CD4-positive, alpha-beta T cell (primary cell): Measurements from ENCODE around the gene NMNAT2. TPM values are rescaled to one million over a fixed set of nuclear protein-coding genes. Genes with fewer than 3 reads are reported as not detected.

ENCODE experiments used
- ATAC-seq: fragments of 200-7000 bp; cut with Tn5 transposase; one replicate; pipeline ENCODE4 v1.10.0; 2022; ENCODE audit warnings: mild to moderate bottlenecking; ENCODE audit not compliant: poor library complexity
- CTCF ChIA-PET: fragments of 350-600 bp; sonication (Branson Sonifier 250); formaldehyde crosslinking; loops from one replicate; lab custom pipeline; 2021; ENCODE audit warnings: antibody characterized with exemption, inconsistent platforms; lab: Charles Lee
- POLR2A ChIA-PET: fragments of 350-600 bp; sonication (Branson Sonifier 250); formaldehyde crosslinking; loops from one replicate; lab custom pipeline; 2021; ENCODE audit warnings: antibody characterized with exemption, inconsistent platforms; lab: Charles Lee
- DNase-seq, 14 experiments: peaks; one replicate each; pipeline ENCODE4 v3.0.0-alpha.2; 2013 to 2020; ENCODE audit warnings: mixed read lengths in 2 of 14
- H3K27ac ChIP-seq, 2 donors: one replicate each; pipeline versions ENCODE4 v1.5.1 to v1.7.0; 2013; ENCODE audit warnings: low read length in 2 of 2, low read depth in 1 of 2, mild to moderate bottlenecking in 1 of 2
- H3K27me3 ChIP-seq, 2 experiments: 1 replicate in 1 of 2; 2 replicates in 1 of 2; pipeline versions ENCODE4 v1.6.1 to v1.7.0; 2013; ENCODE audit warnings: low read length in 2 of 2, control low read depth in 1 of 2, mild to moderate bottlenecking in 1 of 2, moderate library complexity in 1 of 2; ENCODE audit not compliant: insufficient read depth in 2 of 2, control insufficient read depth in 1 of 2
- H3K36me3 ChIP-seq: one replicate; pipeline ENCODE4 v1.6.1; 2013; ENCODE audit warnings: low read length, control low read depth; ENCODE audit not compliant: insufficient read depth
- H3K4me1 ChIP-seq: one replicate; pipeline ENCODE4 v1.6.1; 2013; ENCODE audit warnings: low read length, control low read depth; ENCODE audit not compliant: insufficient read depth
- H3K4me3 ChIP-seq: one replicate; pipeline ENCODE4 v1.5.1; 2013; ENCODE audit warnings: mild to moderate bottlenecking, low read length, moderate library complexity
- H3K9me3 ChIP-seq, 2 experiments: 1 replicate in 1 of 2; 2 replicates in 1 of 2; pipeline versions ENCODE4 v1.6.1 to v1.7.0; 2013; ENCODE audit warnings: low read length in 2 of 2, mild to moderate bottlenecking in 2 of 2, control low read depth in 1 of 2, moderate library complexity in 1 of 2; ENCODE audit not compliant: control insufficient read depth in 1 of 2, insufficient read depth in 1 of 2
- H3K27ac Mint-ChIP-seq: one replicate; pipeline ENCODE4 v1.8.0; 2020; ENCODE audit warnings: mixed read lengths
- H3K27me3 Mint-ChIP-seq: one replicate; pipeline ENCODE4 v1.8.0; 2021; ENCODE audit warnings: mixed read lengths
- H3K36me3 Mint-ChIP-seq: one replicate; pipeline ENCODE4 v1.8.0; 2021; ENCODE audit warnings: low read depth, mixed read lengths
- H3K4me1 Mint-ChIP-seq: one replicate; pipeline ENCODE4 v1.8.0; 2021; ENCODE audit warnings: low read depth, mixed read lengths
- H3K4me3 Mint-ChIP-seq: one replicate; pipeline ENCODE4 v1.8.0; 2020; ENCODE audit warnings: mild to moderate bottlenecking, mixed read lengths
- H3K9me3 Mint-ChIP-seq: one replicate; pipeline ENCODE4 v1.8.0; 2020; ENCODE audit warnings: mixed read lengths
- intact Hi-C, 2 experiments: fragments of 100-400 bp; cut with DNase I in 1 of 2; cut with micrococcal nuclease in 1 of 2; formaldehyde crosslinking; loops; one replicate each; pipeline versions ENCODE4 v1.15.1 to v1.9.0; 2023 to 2025; cut with DNase I, micrococcal nuclease
- total RNA-seq, 174 experiments: library from RNA in 2 of 174; stranded (reverse) in 2 of 174; gene quantifications; one replicate each; pipeline ENCODE4 v1.2.3 and lab custom pipeline; 2021 to 2026
- TF ChIP-seq, protein P1 (sequence below): fragments of 200-600 bp; IDR thresholded peaks from one replicate; pipeline ENCODE4 v1.8.0; 2022; ENCODE audit warnings: antibody characterized with exemption, mild to moderate bottlenecking

NMNAT2 gene
- total RNA-seq, 2 experiments from 2014 or later = not detected

DNA sequence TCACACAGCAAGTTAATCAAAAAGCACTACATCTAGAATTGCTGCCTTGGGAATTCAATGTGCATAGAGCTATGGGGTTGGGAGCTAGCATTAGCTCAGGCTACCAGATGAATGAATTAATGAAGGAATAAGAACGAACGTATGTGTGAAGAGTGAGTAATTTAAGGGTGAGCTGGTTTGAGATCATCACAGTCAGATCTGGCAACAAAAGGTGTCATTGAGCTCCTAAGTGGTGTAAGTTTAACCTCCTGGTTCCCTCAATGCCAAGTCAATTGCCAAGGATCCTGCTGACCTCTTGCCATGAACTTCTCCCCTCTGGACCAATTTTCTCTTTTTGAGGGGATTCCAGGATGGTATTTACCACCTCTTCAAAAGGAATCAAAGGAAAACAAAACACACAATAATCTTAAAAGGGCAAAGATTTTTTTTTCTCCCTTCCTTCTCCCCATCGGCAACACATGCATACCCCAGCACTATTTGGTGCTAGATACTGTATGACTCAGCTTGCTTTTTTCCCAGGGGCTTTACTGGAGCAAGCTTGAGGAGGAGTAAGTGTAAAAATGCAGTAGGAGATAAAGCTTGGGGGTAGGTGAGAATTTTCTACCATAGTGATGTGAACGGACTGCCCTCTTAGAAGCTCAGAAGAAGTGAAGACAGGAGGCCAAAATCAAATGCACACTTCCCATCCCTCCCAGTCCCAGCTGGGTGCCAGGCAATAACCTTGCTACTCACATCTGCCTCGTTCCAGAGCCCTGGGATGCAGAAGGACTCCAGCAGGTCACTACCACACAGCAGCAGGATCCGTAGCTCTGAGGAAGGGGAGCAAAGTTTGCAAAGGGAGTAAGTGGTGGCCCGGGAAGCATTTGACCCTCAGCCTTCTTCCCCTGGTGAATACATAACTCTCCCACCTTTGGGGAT, 140.1 kb downstream of the NMNAT2 start:
- Histone ChIP-seq H3K9me3 (no peaks in the 10 kb centered on the region), H3K27me3 (no peaks in the 10 kb centered on the region), H3K4me1 (peaks cover 5% of the 10 kb centered on the region), H3K27ac (no peak overlapping the region), H3K4me3 (no peak overlapping the region), H3K36me3 (no peaks in the 10 kb centered on the region)
- TF ChIP-seq, protein P1, sequence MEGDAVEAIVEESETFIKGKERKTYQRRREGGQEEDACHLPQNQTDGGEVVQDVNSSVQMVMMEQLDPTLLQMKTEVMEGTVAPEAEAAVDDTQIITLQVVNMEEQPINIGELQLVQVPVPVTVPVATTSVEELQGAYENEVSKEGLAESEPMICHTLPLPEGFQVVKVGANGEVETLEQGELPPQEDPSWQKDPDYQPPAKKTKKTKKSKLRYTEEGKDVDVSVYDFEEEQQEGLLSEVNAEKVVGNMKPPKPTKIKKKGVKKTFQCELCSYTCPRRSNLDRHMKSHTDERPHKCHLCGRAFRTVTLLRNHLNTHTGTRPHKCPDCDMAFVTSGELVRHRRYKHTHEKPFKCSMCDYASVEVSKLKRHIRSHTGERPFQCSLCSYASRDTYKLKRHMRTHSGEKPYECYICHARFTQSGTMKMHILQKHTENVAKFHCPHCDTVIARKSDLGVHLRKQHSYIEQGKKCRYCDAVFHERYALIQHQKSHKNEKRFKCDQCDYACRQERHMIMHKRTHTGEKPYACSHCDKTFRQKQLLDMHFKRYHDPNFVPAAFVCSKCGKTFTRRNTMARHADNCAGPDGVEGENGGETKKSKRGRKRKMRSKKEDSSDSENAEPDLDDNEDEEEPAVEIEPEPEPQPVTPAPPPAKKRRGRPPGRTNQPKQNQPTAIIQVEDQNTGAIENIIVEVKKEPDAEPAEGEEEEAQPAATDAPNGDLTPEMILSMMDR = no peak
- H3K4me3 Mint-ChIP-seq = no peak overlapping the region
- ATAC-seq (no peak), DNase-seq (no peak)
- ChIA-PET CTCF (no interaction called here), POLR2A (no interaction called here)
- no peaks in the 10 kb centered on the region for H3K4me1 Mint-ChIP-seq
- H3K9me3 Mint-ChIP-seq = no peaks in the 10 kb centered on the region
- H3K27me3 Mint-ChIP-seq = peaks cover 9% of the 10 kb centered on the region
- intact Hi-C loops = no loop called here
- no peaks in the 10 kb centered on the region for H3K36me3 Mint-ChIP-seq
- no peak overlapping the region for H3K27ac Mint-ChIP-seq

DNA sequence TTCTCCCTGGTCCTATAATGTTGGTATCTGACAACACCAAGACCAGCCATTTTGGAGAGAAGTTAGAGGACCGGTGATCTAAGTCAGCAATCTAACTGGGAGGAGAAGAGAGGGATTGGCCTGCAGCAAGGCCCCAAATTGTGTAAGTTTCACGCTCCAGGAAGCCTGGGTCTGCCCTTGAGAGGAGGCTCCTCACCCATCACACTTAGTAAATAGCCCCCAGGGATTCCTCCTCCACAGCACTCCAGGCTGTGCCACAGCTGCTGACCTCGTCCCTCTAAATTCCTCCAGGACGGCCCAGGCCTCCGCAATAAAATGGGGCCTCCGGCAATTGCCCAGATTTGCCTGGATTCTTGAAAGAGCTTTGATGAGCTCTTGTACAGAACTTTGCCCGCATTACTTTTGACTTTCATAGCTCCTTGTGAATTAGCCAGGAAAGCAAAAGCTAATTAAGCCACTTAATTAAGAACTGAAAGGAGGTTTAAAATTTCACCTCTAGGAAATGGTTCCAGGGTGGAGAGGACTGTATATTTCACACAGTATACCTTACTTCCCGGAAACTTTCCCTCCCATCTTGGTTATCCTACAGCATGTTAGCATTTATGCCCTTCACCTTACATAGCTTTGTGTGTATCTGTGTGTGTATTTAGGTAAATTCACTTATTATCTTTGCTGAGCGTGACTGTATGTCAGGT, 141.6 kb downstream of the NMNAT2 start:
- Histone ChIP-seq H3K9me3 (no peaks in the 10 kb centered on the region), H3K27ac (no peak overlapping the region), H3K4me3 (no peak overlapping the region), H3K4me1 (peaks cover 5% of the 10 kb centered on the region), H3K36me3 (no peaks in the 10 kb centered on the region), H3K27me3 (no peaks in the 10 kb centered on the region)
- ChIA-PET POLR2A (no interaction called here), CTCF (interaction anchor here (0.7 kb wide), 2 partner anchors 572 to 1784 kb away, joined by 3 to 6 read pairs; no protein-coding TSS in a partner anchor)
- H3K27ac Mint-ChIP-seq = no peak overlapping the region
- DNase-seq = no peak
- no peaks in the 10 kb centered on the region for H3K4me1 Mint-ChIP-seq
- no peaks in the 10 kb centered on the region for H3K9me3 Mint-ChIP-seq
- ATAC-seq = no peak
- H3K4me3 Mint-ChIP-seq = no peak overlapping the region
- TF ChIP-seq, protein P1 = no peak
- peaks cover 16% of the 10 kb centered on the region for H3K27me3 Mint-ChIP-seq
- H3K36me3 Mint-ChIP-seq = no peaks in the 10 kb centered on the region
- intact Hi-C loops = no loop called here

DNA sequence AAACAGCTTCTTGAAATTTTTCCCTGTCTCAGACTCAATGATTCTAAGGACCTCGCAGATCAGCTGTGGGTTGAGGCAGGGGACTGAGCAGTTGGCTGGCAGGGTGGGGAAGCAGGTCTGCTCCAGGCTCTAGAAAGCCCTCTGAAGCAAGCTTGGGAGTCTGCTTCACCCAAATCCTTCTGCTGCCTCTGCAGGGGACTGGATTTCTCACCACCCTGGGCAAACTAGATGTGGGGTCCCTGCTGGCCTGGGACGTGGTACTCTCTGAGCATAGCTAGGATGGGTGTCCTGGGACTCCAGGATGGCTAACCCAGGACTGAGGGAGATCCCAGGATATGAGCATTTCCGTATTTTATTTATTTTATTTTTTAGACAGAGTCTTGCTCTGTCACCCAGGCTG, 142.9 kb downstream of the NMNAT2 start:
- Histone ChIP-seq H3K27ac (no peak overlapping the region), H3K27me3 (no peaks in the 10 kb centered on the region), H3K4me3 (no peak overlapping the region), H3K9me3 (no peaks in the 10 kb centered on the region), H3K36me3 (no peaks in the 10 kb centered on the region), H3K4me1 (peaks cover 5% of the 10 kb centered on the region)
- Mint-ChIP-seq H3K4me1 (no peaks in the 10 kb centered on the region), H3K27ac (no peak overlapping the region), H3K4me3 (no peak overlapping the region), H3K36me3 (no peaks in the 10 kb centered on the region), H3K27me3 (peaks cover 11% of the 10 kb centered on the region), H3K9me3 (no peaks in the 10 kb centered on the region)
- CTCF ChIA-PET = no interaction called here
- POLR2A ChIA-PET = no interaction called here
- DNase-seq (no peak), ATAC-seq (no peak)
- TF ChIP-seq, protein P1 = no peak
- intact Hi-C loops = no loop called here
